ENCODE measurements around the gene FPR3. TPM values are rescaled to one million over a fixed set of nuclear protein-coding genes. Genes with fewer than 3 reads are reported as not detected.

The FPR3 gene
- polyA plus RNA-seq, 1 of the 3 experiments (the other 2 are of a cell fraction), result 0.02 TPM

GRCh38 chr19:51809787-51810186 lies 14.8 kb downstream of the FPR3 start:
- Histone ChIP-seq H3K27me3 (ENCODE audit: insufficient read depth) (no peaks in the 10 kb centered on the region; the same call in 1 of the 2 replicates), H3K79me2 (ENCODE audit: insufficient read depth) (no peaks in the 10 kb centered on the region), H2AFZ (ENCODE audit: low read depth) (no peak overlapping the region), H3K4me1 (ENCODE audit: control insufficient read depth in 1 of 2, insufficient read depth in 2 of 2, low read depth in 1 of 2, low read length in 1 of 2) (peaks cover 0 to 39% of the 10 kb centered on the region in 2 experiments; a peak in 2 of 4 replicates), H3K27ac (ENCODE audit: low read depth in 2 of 2, low read length in 1 of 2) (no peak overlapping the region), H4K20me1 (ENCODE audit: insufficient read depth) (no peaks in the 10 kb centered on the region), H3F3A (replicated peaks; ENCODE audit: insufficient read depth) (peaks cover 23% of the 10 kb centered on the region), H3K36me3 (replicated peaks in 1 of 2; ENCODE audit: control insufficient read depth in 1 of 2, insufficient read depth in 2 of 2, low read length in 1 of 2) (no peaks in the 10 kb centered on the region), H3K4me3 (ENCODE audit: low read depth in 2 of 2, low read length in 1 of 2) (no peak overlapping the region), H3K4me2 (no peak overlapping the region), H3K9me2 (no peaks in the 10 kb centered on the region), H3K9ac (no peak overlapping the region), H3K9me3 (no peaks in the 10 kb centered on the region)
- ChIA-PET CTCF (interaction anchor here (2.9 kb wide), 1 partner anchor 32 kb away, joined by 11 read pairs; no protein-coding TSS in a partner anchor), POLR2A (no interaction called here)
- no peak for TF ChIP-seq TAF1 (IDR thresholded peaks at IDR 0.05; ENCODE audit: borderline replicate concordance, low read depth, low read length)
- TF ChIP-seq EZH2phosphoT487 (IDR thresholded peaks at IDR 0.05; ENCODE audit: borderline replicate concordance, low read depth), result no peak
- no peak for TF ChIP-seq JUND (IDR thresholded peaks at IDR 0.05)
- no peak for TF ChIP-seq RCOR1 (IDR thresholded peaks at IDR 0.05; ENCODE audit: low read length)
- TF ChIP-seq ELF1 (IDR thresholded peaks at IDR 0.05), result no peak
- no peak for TF ChIP-seq SIN3A (IDR thresholded peaks at IDR 0.05; ENCODE audit: borderline replicate concordance, low read depth, low read length)
- no peak for TF ChIP-seq RFX5 (IDR thresholded peaks at IDR 0.05; ENCODE audit: low read length)
- no peak for TF ChIP-seq MXI1 (IDR thresholded peaks at IDR 0.05; ENCODE audit: low read depth, low read length)
- TF ChIP-seq PBX3 (IDR thresholded peaks at IDR 0.05), result no peak
- no peak for TF ChIP-seq MAX (IDR thresholded peaks at IDR 0.05; ENCODE audit: low read depth)
- no peak for TF ChIP-seq FOXM1 (IDR thresholded peaks at IDR 0.05; ENCODE audit: low read depth)
- no peak for TF ChIP-seq FOSL2 (IDR thresholded peaks at IDR 0.05; ENCODE audit: borderline replicate concordance, low read depth)
- no peak for TF ChIP-seq ZBTB33 (IDR thresholded peaks at IDR 0.05; ENCODE audit: borderline replicate concordance, low read depth)
- no peak for TF ChIP-seq FOXJ3 (CRISPR knock-in tag; IDR thresholded peaks at IDR 0.05)
- TF ChIP-seq MEF2A (IDR thresholded peaks at IDR 0.05; ENCODE audit: borderline replicate concordance, low read depth), result no peak
- TF ChIP-seq, protein P1, sequence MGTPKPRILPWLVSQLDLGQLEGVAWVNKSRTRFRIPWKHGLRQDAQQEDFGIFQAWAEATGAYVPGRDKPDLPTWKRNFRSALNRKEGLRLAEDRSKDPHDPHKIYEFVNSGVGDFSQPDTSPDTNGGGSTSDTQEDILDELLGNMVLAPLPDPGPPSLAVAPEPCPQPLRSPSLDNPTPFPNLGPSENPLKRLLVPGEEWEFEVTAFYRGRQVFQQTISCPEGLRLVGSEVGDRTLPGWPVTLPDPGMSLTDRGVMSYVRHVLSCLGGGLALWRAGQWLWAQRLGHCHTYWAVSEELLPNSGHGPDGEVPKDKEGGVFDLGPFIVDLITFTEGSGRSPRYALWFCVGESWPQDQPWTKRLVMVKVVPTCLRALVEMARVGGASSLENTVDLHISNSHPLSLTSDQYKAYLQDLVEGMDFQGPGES (IDR thresholded peaks at IDR 0.05; ENCODE audit: low read depth, low read length), result no peak
- no peak for TF ChIP-seq CTCF (IDR thresholded peaks at IDR 0.05)
- TF ChIP-seq, protein P2, sequence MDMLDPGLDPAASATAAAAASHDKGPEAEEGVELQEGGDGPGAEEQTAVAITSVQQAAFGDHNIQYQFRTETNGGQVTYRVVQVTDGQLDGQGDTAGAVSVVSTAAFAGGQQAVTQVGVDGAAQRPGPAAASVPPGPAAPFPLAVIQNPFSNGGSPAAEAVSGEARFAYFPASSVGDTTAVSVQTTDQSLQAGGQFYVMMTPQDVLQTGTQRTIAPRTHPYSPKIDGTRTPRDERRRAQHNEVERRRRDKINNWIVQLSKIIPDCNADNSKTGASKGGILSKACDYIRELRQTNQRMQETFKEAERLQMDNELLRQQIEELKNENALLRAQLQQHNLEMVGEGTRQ (IDR thresholded peaks at IDR 0.05; ENCODE audit: borderline replicate concordance, low read depth, low read length), result no peak
- TF ChIP-seq SMC3 (IDR thresholded peaks at IDR 0.05; ENCODE audit: low read depth, low read length), result no peak
- 50% methylated on average over 4 of the region's 4 CpGs for WGBS (ENCODE audit: low lambda C conversion rate)
- DNase-seq, result no peak

Data from SK-N-SH (cell line).